Measurements from ENCODE around the gene BUD23.

The BUD23 gene

GRCh38 chr7:73740212-73740611, 56.8 kb downstream of the BUD23 start:
- Histone ChIP-seq H2AFZ (no peak overlapping the region), H3K4me1 (peaks cover 30% of the 10 kb centered on the region), H3K27ac (peak overlapping the region; percentile 27), H3K4me2 (ENCODE audit: low read length) (no peak overlapping the region), H3K27me3 (ENCODE audit: control insufficient read depth, insufficient read depth, low read length) (no peaks in the 10 kb centered on the region), H3K36me3 (ENCODE audit: control insufficient read depth, insufficient read depth, low read length) (no peaks in the 10 kb centered on the region), H3K9ac (no peak overlapping the region), H3K79me2 (no peaks in the 10 kb centered on the region), H3K4me3 (ENCODE audit: low read depth, low read length) (no peak overlapping the region), H3K9me3 (ENCODE audit: control insufficient read depth, low read length) (no peaks in the 10 kb centered on the region)
- TF ChIP-seq, protein P1, sequence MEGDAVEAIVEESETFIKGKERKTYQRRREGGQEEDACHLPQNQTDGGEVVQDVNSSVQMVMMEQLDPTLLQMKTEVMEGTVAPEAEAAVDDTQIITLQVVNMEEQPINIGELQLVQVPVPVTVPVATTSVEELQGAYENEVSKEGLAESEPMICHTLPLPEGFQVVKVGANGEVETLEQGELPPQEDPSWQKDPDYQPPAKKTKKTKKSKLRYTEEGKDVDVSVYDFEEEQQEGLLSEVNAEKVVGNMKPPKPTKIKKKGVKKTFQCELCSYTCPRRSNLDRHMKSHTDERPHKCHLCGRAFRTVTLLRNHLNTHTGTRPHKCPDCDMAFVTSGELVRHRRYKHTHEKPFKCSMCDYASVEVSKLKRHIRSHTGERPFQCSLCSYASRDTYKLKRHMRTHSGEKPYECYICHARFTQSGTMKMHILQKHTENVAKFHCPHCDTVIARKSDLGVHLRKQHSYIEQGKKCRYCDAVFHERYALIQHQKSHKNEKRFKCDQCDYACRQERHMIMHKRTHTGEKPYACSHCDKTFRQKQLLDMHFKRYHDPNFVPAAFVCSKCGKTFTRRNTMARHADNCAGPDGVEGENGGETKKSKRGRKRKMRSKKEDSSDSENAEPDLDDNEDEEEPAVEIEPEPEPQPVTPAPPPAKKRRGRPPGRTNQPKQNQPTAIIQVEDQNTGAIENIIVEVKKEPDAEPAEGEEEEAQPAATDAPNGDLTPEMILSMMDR (IDR thresholded peaks at IDR 0.05) = no peak

- no peaks in the 10 kb centered on the region for H3K79me2 ChIP-seq
- peak overlapping the region; percentile 27 for H3K27ac ChIP-seq
- no peak overlapping the region for H3K4me2 ChIP-seq (ENCODE audit: low read length)
- no peaks in the 10 kb centered on the region for H3K27me3 ChIP-seq (ENCODE audit: control insufficient read depth, insufficient read depth, low read length)
- no peaks in the 10 kb centered on the region for H3K9me3 ChIP-seq (ENCODE audit: control insufficient read depth, low read length)
- no peak overlapping the region for H2AFZ ChIP-seq
- no peaks in the 10 kb centered on the region for H3K36me3 ChIP-seq (ENCODE audit: control insufficient read depth, insufficient read depth, low read length)
- TF ChIP-seq, protein P1 (IDR thresholded peaks at IDR 0.05) = no peak
- H3K9ac ChIP-seq = no peak overlapping the region
- H3K4me1 ChIP-seq = peaks cover 30% of the 10 kb centered on the region
- no peak overlapping the region for H3K4me3 ChIP-seq (ENCODE audit: low read depth, low read length)
Measured at GRCh38 chr7:73740771-73741170, 57.4 kb downstream of the BUD23 start.

- Histone ChIP-seq H3K9me3 (ENCODE audit: control insufficient read depth, low read length) (no peaks in the 10 kb centered on the region), H3K79me2 (no peaks in the 10 kb centered on the region), H3K27me3 (ENCODE audit: control insufficient read depth, insufficient read depth, low read length) (no peaks in the 10 kb centered on the region), H3K4me2 (ENCODE audit: low read length) (no peak overlapping the region), H3K9ac (no peak overlapping the region), H3K4me1 (peaks cover 30% of the 10 kb centered on the region), H3K4me3 (ENCODE audit: low read depth, low read length) (no peak overlapping the region), H2AFZ (peak overlapping the region; percentile 60), H3K27ac (peak overlapping the region; percentile 98), H3K36me3 (ENCODE audit: control insufficient read depth, insufficient read depth, low read length) (no peaks in the 10 kb centered on the region)
- TF ChIP-seq, protein P1 (IDR thresholded peaks at IDR 0.05) = no peak
Measured at GRCh38 chr7:73741600-73741999, 58.2 kb downstream of the BUD23 start.

- H3K4me1 ChIP-seq = peaks cover 29% of the 10 kb centered on the region
- TF ChIP-seq, protein P1 (IDR thresholded peaks at IDR 0.05) = no peak
Measured at GRCh38 chr7:73742338-73742752, 58.9 kb downstream of the BUD23 start.

More at GRCh38 chr7:73742338-73742752, 58.9 kb downstream of the BUD23 start:
- Histone ChIP-seq H3K27ac (peak overlapping the region; percentile 98), H3K27me3 (ENCODE audit: control insufficient read depth, insufficient read depth, low read length) (no peaks in the 10 kb centered on the region), H3K36me3 (ENCODE audit: control insufficient read depth, insufficient read depth, low read length) (no peaks in the 10 kb centered on the region), H3K79me2 (no peaks in the 10 kb centered on the region), H3K4me2 (ENCODE audit: low read length) (peak overlapping the region; percentile 59), H2AFZ (peak overlapping the region; percentile 92), H3K9me3 (ENCODE audit: control insufficient read depth, low read length) (no peaks in the 10 kb centered on the region), H3K9ac (peak overlapping the region; percentile 70), H3K4me3 (ENCODE audit: low read depth, low read length) (peak overlapping the region; percentile 32)

Measured in parathyroid adenoma (tissue), 2 donors.